Ovary (tissue), 3 donors: ENCODE results near the gene HTN3.

ENCODE experiments used
- CTCF ChIP-seq, 3 donors: fragments of 450-650 bp in 2 of 3; fragments of 200-600 bp in 1 of 3; IDR thresholded peaks; one replicate each; pipeline versions ENCODE4 v1.5.1 to v1.8.0; 2016 to 2022; ENCODE audit warnings: antibody characterized with exemption in 3 of 3, mild to moderate bottlenecking in 1 of 3
- EP300 ChIP-seq: sonication (generic); formaldehyde crosslinking; IDR thresholded peaks from one replicate; pipeline ENCODE4 v1.6.1; 2017; ENCODE audit warnings: antibody characterized with exemption
- donor health status: DM: no; HTN: no; CAD: no.

GRCh38 chr4:69994782-69995181 lies 33.5 kb upstream of the HTN3 start:
- no peak for TF ChIP-seq EP300
- TF ChIP-seq CTCF (IDR thresholded peaks at IDR 0.05) = no peak
